DND-41 (cell line): Measurements from ENCODE around the gene IFI27L1.

ENCODE experiments used
- ATAC-seq: fragments of 200-7000 bp; cut with Tn5 transposase; 3 replicates; pipeline ENCODE4 v1.9.1; 2021; ENCODE audit warnings: low read depth; ENCODE audit not compliant: insufficient read depth
- DNase-seq: peaks from one replicate; pipeline ENCODE4 v3.0.0-alpha.2; 2020
- H2AFZ ChIP-seq: 2 replicates; pipeline ENCODE4 v1.6.0; 2012; ENCODE audit warnings: low read depth, low read length
- H3K27ac ChIP-seq: 2 replicates; pipeline ENCODE4 v1.5.1; 2012; ENCODE audit warnings: low read length, inconsistent platforms
- H3K27me3 ChIP-seq: fragments of 200-600 bp; sonication (generic); 2 replicates; pipeline ENCODE4 v1.6.0; 2012; ENCODE audit warnings: low read length, mild to moderate bottlenecking, inconsistent platforms; ENCODE audit not compliant: insufficient read depth, poor library complexity
- H3K36me3 ChIP-seq: 2 replicates; pipeline ENCODE4 v1.5.1; 2012; ENCODE audit warnings: low read length, inconsistent platforms; ENCODE audit not compliant: insufficient read depth
- H3K4me1 ChIP-seq: 2 replicates; pipeline ENCODE4 v1.5.1; 2012; ENCODE audit warnings: mild to moderate bottlenecking, low read length; ENCODE audit not compliant: insufficient read depth
- H3K4me2 ChIP-seq: 2 replicates; pipeline ENCODE4 v1.6.0; 2012; ENCODE audit warnings: mild to moderate bottlenecking, moderate library complexity, low read length, inconsistent platforms; ENCODE audit not compliant: insufficient read depth
- H3K4me3 ChIP-seq, 2 experiments: fragments of 200-600 bp in 1 of 2; shearing (Covaris generic) in 1 of 2; 2 replicates each; pipeline ENCODE4 v1.5.1; 2012 to 2016; ENCODE audit warnings: inconsistent platforms in 2 of 2, low read length in 2 of 2, mild to moderate bottlenecking in 2 of 2, low read depth in 1 of 2, moderate library complexity in 1 of 2
- H3K79me2 ChIP-seq: 2 replicates; pipeline ENCODE4 v1.6.0; 2012; ENCODE audit warnings: low read length, inconsistent platforms; ENCODE audit not compliant: insufficient read depth
- H3K9ac ChIP-seq: 2 replicates; pipeline ENCODE4 v1.6.0; 2012; ENCODE audit warnings: low read depth, mild to moderate bottlenecking, inconsistent platforms, low read length, moderate library complexity
- H3K9me3 ChIP-seq: 2 replicates; pipeline ENCODE4 v1.5.1; 2012; ENCODE audit warnings: low read length, moderate library complexity, mild to moderate bottlenecking, inconsistent platforms; ENCODE audit not compliant: insufficient read depth, severe bottlenecking
- H4K20me1 ChIP-seq: 2 replicates; pipeline ENCODE4 v1.6.0; 2012; ENCODE audit warnings: low read length; ENCODE audit not compliant: insufficient read depth
- CTCF ChIP-seq: IDR thresholded peaks from 2 replicates; pipeline ENCODE4 v1.5.1; 2012; ENCODE audit warnings: borderline replicate concordance, low read length, moderate library complexity, mild to moderate bottlenecking; ENCODE audit not compliant: poor library complexity, severe bottlenecking; ENCODE audit errors: extremely low read depth
- EZH2 ChIP-seq: IDR thresholded peaks from 3 replicates; pipeline ENCODE4 v1.6.1; 2012; ENCODE audit warnings: borderline replicate concordance, low read depth, mild to moderate bottlenecking, moderate library complexity, low read length, inconsistent platforms; ENCODE audit not compliant: severe bottlenecking

The IFI27L1 gene

DNA sequence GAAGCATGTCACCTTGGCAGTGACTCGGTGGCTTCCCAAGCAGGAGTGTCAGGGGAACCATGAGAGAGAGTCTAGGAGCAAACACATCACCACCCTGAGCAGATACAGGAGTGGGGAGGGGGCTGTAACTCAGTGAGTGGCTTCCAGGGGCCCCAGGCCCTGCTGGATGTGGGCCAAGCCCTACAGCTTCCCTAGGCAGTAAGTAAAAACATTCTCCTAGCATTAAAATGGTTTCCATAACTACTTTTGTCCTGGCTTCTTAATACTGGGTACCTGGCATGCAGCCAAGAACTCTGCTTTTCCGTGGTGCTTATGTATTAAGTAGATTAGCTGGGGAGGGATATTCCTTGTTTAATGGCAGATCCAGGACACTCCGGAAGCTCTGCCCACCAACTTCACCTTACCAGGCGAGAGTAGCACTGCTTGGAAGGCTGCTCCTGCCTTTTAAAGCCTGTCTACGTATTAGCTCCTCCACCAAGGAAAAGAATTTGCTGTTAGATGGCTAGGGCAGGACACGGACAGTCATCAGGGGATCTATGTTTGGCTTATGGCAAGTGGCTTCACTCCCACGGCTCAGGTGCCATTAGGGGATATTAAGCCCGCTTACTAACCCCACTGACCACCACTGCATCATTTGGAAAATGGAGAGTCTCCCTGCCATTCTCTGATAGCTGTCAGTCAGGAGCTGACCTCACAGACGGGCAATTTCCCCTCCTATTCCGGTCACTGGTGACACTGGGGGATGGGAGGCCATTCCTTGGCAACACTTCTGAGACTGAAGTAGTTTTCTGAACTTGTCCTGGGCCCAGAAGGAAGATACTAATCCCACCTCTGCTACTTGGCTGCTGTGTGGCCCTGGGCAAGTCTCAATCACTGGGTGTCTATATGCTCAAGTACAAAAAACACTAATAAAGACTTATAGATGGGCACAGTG lies 32.2 kb upstream of the IFI27L1 start:
- no peak for ATAC-seq
- no peaks in the 10 kb centered on the region for H3K9me3 ChIP-seq
- peaks cover 18% of the 10 kb centered on the region for H4K20me1 ChIP-seq
- no peak overlapping the region for H2AFZ ChIP-seq
- no peak overlapping the region for H3K4me2 ChIP-seq
- H3K36me3 ChIP-seq = peaks cover 93% of the 10 kb centered on the region
- DNase-seq = no peak
- TF ChIP-seq CTCF (no peak), EZH2 (no peak)
- no peaks in the 10 kb centered on the region for H3K4me1 ChIP-seq
- no peak overlapping the region for H3K9ac ChIP-seq
- no peaks in the 10 kb centered on the region for H3K79me2 ChIP-seq
- no peak overlapping the region for H3K27ac ChIP-seq
- H3K4me3 ChIP-seq = no peak overlapping the region
- no peaks in the 10 kb centered on the region for H3K27me3 ChIP-seq

- Histone ChIP-seq H3K79me2 (no peaks in the 10 kb centered on the region), H3K9me3 (no peaks in the 10 kb centered on the region), H3K4me3 (no peak overlapping the region), H3K9ac (no peak overlapping the region), H4K20me1 (peaks cover 18% of the 10 kb centered on the region), H3K27ac (no peak overlapping the region), H3K36me3 (peaks cover 95% of the 10 kb centered on the region), H2AFZ (no peak overlapping the region), H3K27me3 (no peaks in the 10 kb centered on the region), H3K4me2 (no peak overlapping the region), H3K4me1 (no peaks in the 10 kb centered on the region)
- ATAC-seq (no peak), DNase-seq (no peak)
- TF ChIP-seq CTCF (no peak), EZH2 (no peak)
These were observed 31.5 kb upstream of the IFI27L1 start for GRCh38 chr14:94049625-94050023.

DNA sequence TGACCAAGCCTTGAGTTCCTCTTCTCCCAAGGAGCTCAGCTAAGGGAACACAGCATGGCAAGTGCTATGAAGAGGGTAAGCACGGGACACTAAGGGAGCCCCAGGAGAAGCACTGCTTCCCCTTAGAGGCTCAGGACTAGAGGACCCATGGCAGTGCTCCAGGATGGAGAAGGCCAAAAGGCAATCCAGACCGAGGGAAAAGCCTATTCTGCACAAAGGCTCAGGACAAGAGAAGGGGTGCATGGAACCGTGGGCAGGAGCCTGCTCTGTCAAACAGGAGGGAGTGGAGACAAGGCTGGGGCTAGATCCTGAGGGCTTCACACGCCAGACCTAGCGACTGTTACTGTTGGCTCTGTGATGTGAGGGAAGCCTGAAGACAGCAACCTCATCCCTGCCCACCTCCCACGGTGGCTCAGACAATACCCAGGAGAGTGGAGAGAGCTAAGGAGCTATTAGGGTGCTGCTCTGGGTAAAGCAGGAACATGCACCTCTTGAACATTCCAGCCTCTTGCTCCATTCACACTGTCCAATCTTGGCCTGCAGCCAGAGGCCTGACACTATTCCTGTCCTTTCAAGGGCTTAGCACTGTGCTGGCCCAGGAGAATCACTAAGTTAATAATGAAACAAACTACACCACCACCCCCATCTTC lies 30.8 kb upstream of the IFI27L1 start:
- Histone ChIP-seq H3K27me3 (no peaks in the 10 kb centered on the region), H3K4me1 (no peaks in the 10 kb centered on the region), H4K20me1 (peaks cover 18% of the 10 kb centered on the region), H2AFZ (no peak overlapping the region), H3K36me3 (peaks cover 96% of the 10 kb centered on the region), H3K9me3 (no peaks in the 10 kb centered on the region), H3K9ac (no peak overlapping the region), H3K4me2 (no peak overlapping the region), H3K4me3 (no peak overlapping the region), H3K27ac (no peak overlapping the region), H3K79me2 (no peaks in the 10 kb centered on the region)
- no peak for DNase-seq
- no peak for TF ChIP-seq CTCF
- no peak for TF ChIP-seq EZH2
- ATAC-seq = no peak
